ENCODE measurements around the gene TAF4. TPM values are rescaled to one million over a fixed set of nuclear protein-coding genes. Genes with fewer than 3 reads are reported as not detected.

TAF4 gene
- total and polyA plus RNA-seq, 2 of the 13 experiments (the other 11 are each of a cell fraction or from before 2014, with no cell fraction given): 5.9 to 12.0 TPM

GRCh38 chr20:62063981-62064769, 1.5 kb downstream of the TAF4 start (continued):
- TF ChIP-seq, protein P1, sequence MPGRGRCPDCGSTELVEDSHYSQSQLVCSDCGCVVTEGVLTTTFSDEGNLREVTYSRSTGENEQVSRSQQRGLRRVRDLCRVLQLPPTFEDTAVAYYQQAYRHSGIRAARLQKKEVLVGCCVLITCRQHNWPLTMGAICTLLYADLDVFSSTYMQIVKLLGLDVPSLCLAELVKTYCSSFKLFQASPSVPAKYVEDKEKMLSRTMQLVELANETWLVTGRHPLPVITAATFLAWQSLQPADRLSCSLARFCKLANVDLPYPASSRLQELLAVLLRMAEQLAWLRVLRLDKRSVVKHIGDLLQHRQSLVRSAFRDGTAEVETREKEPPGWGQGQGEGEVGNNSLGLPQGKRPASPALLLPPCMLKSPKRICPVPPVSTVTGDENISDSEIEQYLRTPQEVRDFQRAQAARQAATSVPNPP (CRISPR knock-in tag; IDR thresholded peaks at IDR 0.05): no peak
- TF ChIP-seq, protein P2, sequence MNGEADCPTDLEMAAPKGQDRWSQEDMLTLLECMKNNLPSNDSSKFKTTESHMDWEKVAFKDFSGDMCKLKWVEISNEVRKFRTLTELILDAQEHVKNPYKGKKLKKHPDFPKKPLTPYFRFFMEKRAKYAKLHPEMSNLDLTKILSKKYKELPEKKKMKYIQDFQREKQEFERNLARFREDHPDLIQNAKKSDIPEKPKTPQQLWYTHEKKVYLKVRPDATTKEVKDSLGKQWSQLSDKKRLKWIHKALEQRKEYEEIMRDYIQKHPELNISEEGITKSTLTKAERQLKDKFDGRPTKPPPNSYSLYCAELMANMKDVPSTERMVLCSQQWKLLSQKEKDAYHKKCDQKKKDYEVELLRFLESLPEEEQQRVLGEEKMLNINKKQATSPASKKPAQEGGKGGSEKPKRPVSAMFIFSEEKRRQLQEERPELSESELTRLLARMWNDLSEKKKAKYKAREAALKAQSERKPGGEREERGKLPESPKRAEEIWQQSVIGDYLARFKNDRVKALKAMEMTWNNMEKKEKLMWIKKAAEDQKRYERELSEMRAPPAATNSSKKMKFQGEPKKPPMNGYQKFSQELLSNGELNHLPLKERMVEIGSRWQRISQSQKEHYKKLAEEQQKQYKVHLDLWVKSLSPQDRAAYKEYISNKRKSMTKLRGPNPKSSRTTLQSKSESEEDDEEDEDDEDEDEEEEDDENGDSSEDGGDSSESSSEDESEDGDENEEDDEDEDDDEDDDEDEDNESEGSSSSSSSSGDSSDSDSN (CRISPR knock-in tag; IDR thresholded peaks at IDR 0.05): peak; percentile 96
- TF ChIP-seq ZFY (CRISPR knock-in tag; IDR thresholded peaks at IDR 0.05): peak; percentile 81
- TF ChIP-seq, protein P3, sequence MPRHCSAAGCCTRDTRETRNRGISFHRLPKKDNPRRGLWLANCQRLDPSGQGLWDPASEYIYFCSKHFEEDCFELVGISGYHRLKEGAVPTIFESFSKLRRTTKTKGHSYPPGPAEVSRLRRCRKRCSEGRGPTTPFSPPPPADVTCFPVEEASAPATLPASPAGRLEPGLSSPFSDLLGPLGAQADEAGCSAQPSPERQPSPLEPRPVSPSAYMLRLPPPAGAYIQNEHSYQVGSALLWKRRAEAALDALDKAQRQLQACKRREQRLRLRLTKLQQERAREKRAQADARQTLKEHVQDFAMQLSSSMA (CRISPR knock-in tag; IDR thresholded peaks at IDR 0.05): no peak; the same call in 1 of the 2 replicates
- TF ChIP-seq XBP1 (CRISPR knock-in tag; IDR thresholded peaks at IDR 0.05): no peak
- TF ChIP-seq ZNF691 (CRISPR knock-in tag; IDR thresholded peaks at IDR 0.05; ENCODE audit: borderline replicate concordance, low read depth): peak; percentile 91
- no peak for TF ChIP-seq EEA1 (CRISPR knock-in tag; IDR thresholded peaks at IDR 0.05; ENCODE audit: borderline replicate concordance)
- peak; percentile 89 for TF ChIP-seq ZNF687 (CRISPR knock-in tag; IDR thresholded peaks at IDR 0.05)

Measured in HepG2 (cell line).